Tongue (tissue), 3 donors: ENCODE data around the gene BRI3BP. TPM values are rescaled to one million over a fixed set of nuclear protein-coding genes. Genes with fewer than 3 reads are reported as not detected.
"Not testable (repeated sequence)": the region's sequence is repeated elsewhere in the genome, so short reads cannot be mapped to it uniquely, and the experiment has no call there.

Experiments
- DNase-seq: peaks from one replicate; pipeline ENCODE4 v3.0.0-alpha.2; 2015
- small RNA-seq: library from RNA; depleted of rRNA; stranded (forward); fragments of <200 nt; gene quantifications from one replicate; pipeline ENCODE3, GENCODE V24; 2014; ENCODE audit warnings: low replicate concordance
- total RNA-seq: library from RNA; depleted of rRNA; stranded (reverse); fragments of >200 nt; gene quantifications from one replicate; pipeline ENCODE4 v1.2.3, GENCODE V29; 2014

Gene BRI3BP
- total RNA-seq, 1 donor from 2014 or later: 5.5 TPM

- DNase-seq: peak; percentile 93
These were observed 76.2 kb downstream of the BRI3BP start for GRCh38 chr12:125069616-125070015.

GRCh38 chr12:125070112-125070511 is 76.7 kb downstream of the BRI3BP start:
- DNase-seq: peak; percentile 67

- no peak for DNase-seq
These were observed 77.4 kb downstream of the BRI3BP start for GRCh38 chr12:125070661-125071390.

GRCh38 chr12:125071456-125071855 is 78.0 kb downstream of the BRI3BP start:
- DNase-seq: no peak

- no peak for DNase-seq
These were observed 79.1 kb downstream of the BRI3BP start for GRCh38 chr12:125072496-125072895.

GRCh38 chr12:125074294-125074693 is 80.8 kb downstream of the BRI3BP start:
- DNase-seq: not testable (repeated sequence)

- no peak for DNase-seq
These were observed 82.7 kb downstream of the BRI3BP start for GRCh38 chr12:125076103-125076502.

GRCh38 chr12:125079084-125079483 is 85.6 kb downstream of the BRI3BP start:
- DNase-seq: no peak

- DNase-seq: no peak
These were observed 86.5 kb downstream of the BRI3BP start for GRCh38 chr12:125079648-125080645.

Small RNAs within 50 kb of the gene (small RNA-seq; reads per million reads assigned to genes)
- gene AC122688.1: not detected

Other genes starting within 250 kb of the BRI3BP start
- 16.2 TPM for gene SCARB1, start 129.8 kb upstream of the BRI3BP start, total RNA-seq
- gene UBC, start 79.0 kb upstream of the BRI3BP start, total RNA-seq: 960 TPM
- gene DHX37, start 4.5 kb upstream of the BRI3BP start, total RNA-seq: 12.2 TPM
- gene AACS, start 71.8 kb downstream of the BRI3BP start, total RNA-seq: 35.3 TPM
- 7.0 TPM for gene TMEM132B, start 192.7 kb downstream of the BRI3BP start, total RNA-seq